HL-60 (cell line): Measurements from ENCODE around the gene IDH3G.

ENCODE experiments used
- DNase-seq, 2 experiments: peaks; one replicate each; pipeline ENCODE4 v3.0.0-alpha.2; 2010 to 2020; ENCODE audit warnings: low read depth in 1 of 2, low spot score in 1 of 2
- H3K27ac ChIP-seq: fragments of 250-450 bp; sonication (Bioruptor Pico); replicated peaks from 2 replicates; pipeline ENCODE4 v1.5.1; 2020; ENCODE audit warnings: mild to moderate bottlenecking, moderate library complexity
- H3K27me3 ChIP-seq: fragments of 250-450 bp; sonication (Bioruptor Pico); 2 replicates; pipeline ENCODE4 v1.5.1; 2021; ENCODE audit warnings: mild to moderate bottlenecking, moderate library complexity; ENCODE audit not compliant: insufficient read depth, poor library complexity, severe bottlenecking
- H3K4me3 ChIP-seq: replicated peaks from 2 replicates; pipeline ENCODE4 v1.5.1; 2011; ENCODE audit warnings: mild to moderate bottlenecking, control low read depth, low read length; ENCODE audit not compliant: insufficient read depth
- GABPA ChIP-seq: IDR thresholded peaks from 2 replicates; pipeline ENCODE4 v1.6.1; 2012; ENCODE audit warnings: low read depth
- POLR2AphosphoS5 ChIP-seq: IDR thresholded peaks from 2 replicates; pipeline ENCODE4 v1.6.1; 2012; ENCODE audit warnings: low read depth
- SPI1 ChIP-seq: IDR thresholded peaks from 2 replicates; pipeline ENCODE4 v1.6.1; 2012; ENCODE audit warnings: low read depth, mild to moderate bottlenecking, borderline replicate concordance
- TF ChIP-seq, protein P1 (sequence below): IDR thresholded peaks from 2 replicates; pipeline ENCODE4 v1.6.1; 2012; ENCODE audit warnings: low read depth; ENCODE audit not compliant: insufficient replicate concordance
- TF ChIP-seq, protein P2 (sequence below): IDR thresholded peaks from one replicate; pipeline ENCODE4 v1.5.1; 2011; ENCODE audit warnings: low read length, control low read depth, inconsistent platforms; ENCODE audit not compliant: insufficient read depth

IDH3G gene

DNA sequence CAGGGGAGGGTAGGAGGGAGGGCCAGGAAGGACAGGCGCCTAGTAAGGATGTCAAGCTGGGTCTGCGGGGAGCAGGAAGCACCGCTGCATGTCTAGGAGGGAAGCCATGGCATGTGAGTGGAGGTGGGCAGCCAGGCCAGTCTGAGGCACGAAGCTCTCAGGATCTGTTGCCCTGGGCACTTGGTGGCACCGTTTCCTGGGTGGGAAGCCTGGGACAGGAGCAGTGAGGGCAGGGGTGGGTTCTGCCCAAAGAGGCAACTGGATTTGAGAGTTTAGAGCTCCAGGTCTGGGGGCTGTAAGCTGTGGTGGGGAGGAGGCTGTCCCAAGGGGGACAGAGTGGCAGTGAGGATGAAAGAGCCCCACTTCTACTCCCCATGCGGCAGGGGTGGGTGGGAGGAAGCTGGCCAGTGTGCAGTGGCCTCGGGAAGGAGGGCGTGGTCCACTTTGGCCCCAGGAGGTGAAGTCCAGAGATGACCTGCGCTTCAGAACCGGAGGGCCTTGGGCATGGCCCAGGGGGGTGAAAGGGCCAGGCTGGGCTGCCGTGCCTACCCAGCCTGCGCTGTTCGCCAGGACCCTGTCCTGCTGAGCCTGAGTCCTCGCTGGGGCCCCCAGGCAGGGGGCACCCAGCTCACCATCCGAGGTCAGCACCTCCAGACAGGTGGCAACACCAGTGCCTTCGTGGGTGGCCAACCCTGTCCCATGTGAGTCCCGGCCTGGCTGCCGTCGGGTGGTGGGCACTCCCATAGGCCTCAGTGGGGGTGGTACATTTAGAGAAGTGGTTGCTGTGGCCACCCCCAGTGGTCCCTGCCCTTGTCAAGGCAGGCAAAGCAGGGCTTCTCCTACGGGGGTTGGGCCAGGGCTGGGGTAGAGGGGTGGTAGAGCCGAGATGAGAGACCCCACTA lies 21.6 kb downstream of the IDH3G start:
- TF ChIP-seq POLR2AphosphoS5 (no peak), GABPA (no peak), SPI1 (no peak)
- TF ChIP-seq, protein P1, sequence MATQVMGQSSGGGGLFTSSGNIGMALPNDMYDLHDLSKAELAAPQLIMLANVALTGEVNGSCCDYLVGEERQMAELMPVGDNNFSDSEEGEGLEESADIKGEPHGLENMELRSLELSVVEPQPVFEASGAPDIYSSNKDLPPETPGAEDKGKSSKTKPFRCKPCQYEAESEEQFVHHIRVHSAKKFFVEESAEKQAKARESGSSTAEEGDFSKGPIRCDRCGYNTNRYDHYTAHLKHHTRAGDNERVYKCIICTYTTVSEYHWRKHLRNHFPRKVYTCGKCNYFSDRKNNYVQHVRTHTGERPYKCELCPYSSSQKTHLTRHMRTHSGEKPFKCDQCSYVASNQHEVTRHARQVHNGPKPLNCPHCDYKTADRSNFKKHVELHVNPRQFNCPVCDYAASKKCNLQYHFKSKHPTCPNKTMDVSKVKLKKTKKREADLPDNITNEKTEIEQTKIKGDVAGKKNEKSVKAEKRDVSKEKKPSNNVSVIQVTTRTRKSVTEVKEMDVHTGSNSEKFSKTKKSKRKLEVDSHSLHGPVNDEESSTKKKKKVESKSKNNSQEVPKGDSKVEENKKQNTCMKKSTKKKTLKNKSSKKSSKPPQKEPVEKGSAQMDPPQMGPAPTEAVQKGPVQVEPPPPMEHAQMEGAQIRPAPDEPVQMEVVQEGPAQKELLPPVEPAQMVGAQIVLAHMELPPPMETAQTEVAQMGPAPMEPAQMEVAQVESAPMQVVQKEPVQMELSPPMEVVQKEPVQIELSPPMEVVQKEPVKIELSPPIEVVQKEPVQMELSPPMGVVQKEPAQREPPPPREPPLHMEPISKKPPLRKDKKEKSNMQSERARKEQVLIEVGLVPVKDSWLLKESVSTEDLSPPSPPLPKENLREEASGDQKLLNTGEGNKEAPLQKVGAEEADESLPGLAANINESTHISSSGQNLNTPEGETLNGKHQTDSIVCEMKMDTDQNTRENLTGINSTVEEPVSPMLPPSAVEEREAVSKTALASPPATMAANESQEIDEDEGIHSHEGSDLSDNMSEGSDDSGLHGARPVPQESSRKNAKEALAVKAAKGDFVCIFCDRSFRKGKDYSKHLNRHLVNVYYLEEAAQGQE: no peak
- Histone ChIP-seq H3K4me3 (no peak overlapping the region), H3K27ac (no peak overlapping the region), H3K27me3 (no peaks in the 10 kb centered on the region)
- no peak for DNase-seq

GRCh38 chrX:153771415-153772315 lies 22.5 kb downstream of the IDH3G start:
- no peak overlapping the region for H3K27ac ChIP-seq
- TF ChIP-seq SPI1 (no peak), GABPA (no peak), POLR2AphosphoS5 (no peak)
- TF ChIP-seq, protein P1: no peak
- TF ChIP-seq, protein P2, sequence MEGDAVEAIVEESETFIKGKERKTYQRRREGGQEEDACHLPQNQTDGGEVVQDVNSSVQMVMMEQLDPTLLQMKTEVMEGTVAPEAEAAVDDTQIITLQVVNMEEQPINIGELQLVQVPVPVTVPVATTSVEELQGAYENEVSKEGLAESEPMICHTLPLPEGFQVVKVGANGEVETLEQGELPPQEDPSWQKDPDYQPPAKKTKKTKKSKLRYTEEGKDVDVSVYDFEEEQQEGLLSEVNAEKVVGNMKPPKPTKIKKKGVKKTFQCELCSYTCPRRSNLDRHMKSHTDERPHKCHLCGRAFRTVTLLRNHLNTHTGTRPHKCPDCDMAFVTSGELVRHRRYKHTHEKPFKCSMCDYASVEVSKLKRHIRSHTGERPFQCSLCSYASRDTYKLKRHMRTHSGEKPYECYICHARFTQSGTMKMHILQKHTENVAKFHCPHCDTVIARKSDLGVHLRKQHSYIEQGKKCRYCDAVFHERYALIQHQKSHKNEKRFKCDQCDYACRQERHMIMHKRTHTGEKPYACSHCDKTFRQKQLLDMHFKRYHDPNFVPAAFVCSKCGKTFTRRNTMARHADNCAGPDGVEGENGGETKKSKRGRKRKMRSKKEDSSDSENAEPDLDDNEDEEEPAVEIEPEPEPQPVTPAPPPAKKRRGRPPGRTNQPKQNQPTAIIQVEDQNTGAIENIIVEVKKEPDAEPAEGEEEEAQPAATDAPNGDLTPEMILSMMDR: no peak
- no peak for DNase-seq
- no peak overlapping the region for H3K4me3 ChIP-seq
- H3K27me3 ChIP-seq: no peaks in the 10 kb centered on the region

GRCh38 chrX:153770601-153771414 lies 23.4 kb downstream of the IDH3G start:
- H3K27me3 ChIP-seq: no peaks in the 10 kb centered on the region
- no peak for DNase-seq
- no peak overlapping the region for H3K27ac ChIP-seq
- no peak overlapping the region for H3K4me3 ChIP-seq
- no peak for TF ChIP-seq GABPA
- no peak for TF ChIP-seq SPI1
- TF ChIP-seq, protein P2: no peak
- TF ChIP-seq, protein P1: no peak
- no peak for TF ChIP-seq POLR2AphosphoS5
